Endothelial cell of umbilical vein (primary cell): Measurements from ENCODE around the gene LGMN. TPM values are rescaled to one million over a fixed set of nuclear protein-coding genes. Genes with fewer than 3 reads are reported as not detected.

Source experiments
- BruUV-seq: library from RNA; stranded (reverse); fragments of 400-500 nt; replicated peaks from 2 replicates; lab custom pipeline; 2021; lab: Mats Ljungman, UMichigan
- CTCF ChIA-PET: fragments of 300-600, 350-600 bp; sonication (Branson Sonifier 250); formaldehyde crosslinking; loops from one replicate; lab custom pipeline; 2021; ENCODE audit warnings: antibody characterized with exemption, inconsistent platforms; lab: Charles Lee
- POLR2A ChIA-PET: fragments of 300-600, 350-600 bp; sonication (Branson Sonifier 250); formaldehyde crosslinking; loops from one replicate; lab custom pipeline; 2021; ENCODE audit warnings: antibody characterized with exemption, inconsistent platforms; lab: Charles Lee
- DNase-seq: peaks from one replicate; pipeline ENCODE4 v3.0.0-alpha.2; 2011; ENCODE audit warnings: low read depth, low spot score
- FAIRE-seq: peaks from 2 replicates; lab custom pipeline; 2011; peaks lifted over from hg19 to GRCh38; lab: Jason Lieb, UNC
- H2AFZ ChIP-seq: 2 replicates; pipeline ENCODE4 v1.6.0; 2012; ENCODE audit warnings: low read depth, low read length, control low read depth, inconsistent platforms
- H3K27ac ChIP-seq: 2 replicates; pipeline ENCODE4 v1.5.1; 2011; ENCODE audit warnings: low read depth, mild to moderate bottlenecking, control low read depth, low read length, moderate library complexity; ENCODE audit not compliant: insufficient read depth
- H3K27me3 ChIP-seq, 2 experiments: 2 replicates each; pipeline versions ENCODE4 v1.6.0 to v1.6.1; 2011; ENCODE audit warnings: low read length in 2 of 2, mixed read lengths in 1 of 2; ENCODE audit not compliant: control insufficient read depth in 2 of 2, insufficient read depth in 2 of 2
- H3K36me3 ChIP-seq, 2 experiments: 2 replicates in 1 of 2; 3 replicates in 1 of 2; pipeline ENCODE4 v1.5.1; 2011; ENCODE audit warnings: low read length in 2 of 2, mild to moderate bottlenecking in 1 of 2, moderate library complexity in 1 of 2; ENCODE audit not compliant: control insufficient read depth in 2 of 2, insufficient read depth in 2 of 2; ENCODE audit errors: extremely low read depth in 1 of 2
- H3K4me1 ChIP-seq: 3 replicates; pipeline ENCODE4 v1.5.1; 2011; ENCODE audit warnings: mild to moderate bottlenecking, low read length; ENCODE audit not compliant: control insufficient read depth, insufficient read depth; ENCODE audit errors: extremely low read depth
- H3K4me2 ChIP-seq: 2 replicates; pipeline ENCODE4 v1.6.1; 2011; ENCODE audit warnings: low read length, control low read depth, mixed read lengths; ENCODE audit not compliant: insufficient read depth
- H3K4me3 ChIP-seq, 3 experiments: fragments of 200-600 bp in 1 of 3; sonication (generic), shearing (Covaris generic) in 1 of 3; replicated peaks in 1 of 3; 2 replicates each; pipeline ENCODE4 v1.5.1; 2011 to 2016; ENCODE audit warnings: control low read depth in 3 of 3, low read length in 3 of 3, mild to moderate bottlenecking in 2 of 3, inconsistent platforms in 1 of 3, low read depth in 1 of 3, moderate library complexity in 1 of 3; ENCODE audit not compliant: insufficient read depth in 1 of 3
- H3K79me2 ChIP-seq: 2 replicates; pipeline ENCODE4 v1.6.0; 2012; ENCODE audit warnings: low read length, inconsistent platforms; ENCODE audit not compliant: control insufficient read depth, insufficient read depth
- H3K9ac ChIP-seq: replicated peaks from 2 replicates; pipeline ENCODE3; 2011; ENCODE audit warnings: low read length, control low read depth; ENCODE audit not compliant: insufficient read depth; ENCODE audit errors: extremely low read depth
- H3K9me1 ChIP-seq: replicated peaks from 3 replicates; pipeline ENCODE4 v1.6.0; 2011; ENCODE audit warnings: mild to moderate bottlenecking, low read length; ENCODE audit not compliant: control insufficient read depth, insufficient read depth; ENCODE audit errors: extremely low read depth
- H3K9me3 ChIP-seq: replicated peaks from 2 replicates; pipeline ENCODE4 v1.5.1; 2012; ENCODE audit warnings: low read length, inconsistent platforms; ENCODE audit not compliant: control insufficient read depth, insufficient read depth
- H4K20me1 ChIP-seq: replicated peaks from 2 replicates; pipeline ENCODE3; 2011; ENCODE audit warnings: mild to moderate bottlenecking, low read length; ENCODE audit not compliant: control insufficient read depth, insufficient read depth; ENCODE audit errors: extremely low read depth
- CTCF ChIP-seq, 2 donors: IDR thresholded peaks; 1 replicate in 1 of 2; 2 replicates in 1 of 2; pipeline ENCODE4 v1.5.1; 2011; ENCODE audit warnings: low read length in 2 of 2, mild to moderate bottlenecking in 2 of 2, moderate library complexity in 2 of 2, control low read depth in 1 of 2, inconsistent platforms in 1 of 2, low read depth in 1 of 2; ENCODE audit not compliant: insufficient read depth in 1 of 2; ENCODE audit errors: extremely low read depth in 1 of 2
- EZH2 ChIP-seq: IDR thresholded peaks from 2 replicates; pipeline ENCODE4 v1.6.1; 2012; ENCODE audit warnings: borderline replicate concordance, low read depth, mild to moderate bottlenecking, moderate library complexity, low read length, inconsistent platforms; ENCODE audit not compliant: severe bottlenecking
- FOS ChIP-seq: IDR thresholded peaks from 2 replicates; pipeline ENCODE4 v1.6.1; 2011; ENCODE audit warnings: mild to moderate bottlenecking, low read length, moderate library complexity, borderline replicate concordance; ENCODE audit not compliant: insufficient read depth
- GATA2 ChIP-seq: IDR thresholded peaks from 2 replicates; pipeline ENCODE4 v1.7.0; 2011; ENCODE audit warnings: low read depth, mild to moderate bottlenecking, moderate library complexity, mixed read lengths, low read length; ENCODE audit not compliant: insufficient read length, insufficient read depth
- JUN ChIP-seq: IDR thresholded peaks from 2 replicates; pipeline ENCODE4 v1.6.1; 2011; ENCODE audit warnings: borderline replicate concordance, low read depth; ENCODE audit not compliant: insufficient read length, insufficient read depth
- MAX ChIP-seq: IDR thresholded peaks from 2 replicates; pipeline ENCODE4 v1.6.1; 2011; ENCODE audit not compliant: insufficient read depth, insufficient read length
- MYC ChIP-seq: IDR thresholded peaks from one replicate; pipeline ENCODE4 v1.6.1; 2011; ENCODE audit warnings: mild to moderate bottlenecking, low read depth, low read length
- POLR2A ChIP-seq: IDR thresholded peaks from 2 replicates; pipeline ENCODE4 v1.6.1; 2012; ENCODE audit warnings: low read depth, mild to moderate bottlenecking, control low read depth, low read length
- POLR2AphosphoS5 ChIP-seq: IDR thresholded peaks from 2 replicates; pipeline ENCODE4 v1.6.1; 2012; ENCODE audit warnings: low read depth, mild to moderate bottlenecking, control low read depth, low read length, moderate library complexity; ENCODE audit not compliant: insufficient read depth
- dilution Hi-C: fragments of 300-500 bp; cut with MboI; formaldehyde crosslinking; loops from one replicate; pipeline ENCODE4 v1.15.0; 2019; ENCODE audit warnings: low sequenced_read_pairs; ENCODE audit not compliant: extremely low pct_ligation_motif_present
- intact Hi-C: fragments of 100-400 bp; cut with micrococcal nuclease; formaldehyde crosslinking; loops from one replicate; pipeline ENCODE4 v1.10.0; 2022
- polyA plus RNA-seq, 4 experiments: library from polyadenylated mRNA; depleted of rRNA in 3 of 4; stranded (reverse) in 3 of 4; unstranded in 1 of 4; fragments of >200 nt; gene quantifications; 2 replicates each; pipeline versions ENCODE4 v1.2.1 to v1.2.3, GENCODE V29; 2011 to 2012; ENCODE audit warnings: missing spikeins in 1 of 4
- total RNA-seq: library from RNA; stranded (reverse); gene quantifications from 2 replicates; pipeline ENCODE4 v1.2.3, GENCODE V29; 2021

The LGMN gene
- total and polyA plus RNA-seq, 2 donors (not counting 3 experiments of a cell fraction or from before 2014, with no cell fraction given) = 56.7 to 99.2 TPM

GRCh38 chr14:92747701-92748258, 647 bp downstream of the LGMN start:
- Histone ChIP-seq H2AFZ (peak overlapping the region; percentile 59), H3K9me1 (no peaks in the 10 kb centered on the region), H3K79me2 (peaks cover 3% of the 10 kb centered on the region), H3K4me1 (peaks cover 7% of the 10 kb centered on the region), H3K27ac (peak overlapping the region; percentile 59), H3K27me3 (peaks cover 0 to 2% of the 10 kb centered on the region in 2 experiments), H4K20me1 (no peaks in the 10 kb centered on the region), H3K4me2 (peak overlapping the region; percentile 84), H3K4me3 (peak overlapping the region; percentile 37 to 79 (median 66)), H3K9me3 (no peaks in the 10 kb centered on the region), H3K9ac (peak overlapping the region; percentile 88), H3K36me3 (no peaks in the 10 kb centered on the region)
- FAIRE-seq = peak; percentile 55
- DNase-seq = peak; percentile 61
- TSS peak; percentile 64 for BruUV-seq
- ChIA-PET CTCF (interaction anchor here (1.0 to 2.0 kb wide), 10 partner anchors 19 to 287 kb away, joined by 3 to 10 read pairs (median 4); partner anchors contain the start of gene GOLGA5), POLR2A (interaction anchor here (1.0 to 2.0 kb wide), 4 partner anchors 12 to 57 kb away, joined by 3 to 27 read pairs (median 3); no protein-coding TSS in a partner anchor)
- dilution Hi-C loops (no loop called here), intact Hi-C loops (loop anchor here (1.0 to 5.0 kb wide), 5 partner anchors 21 to 368 kb away; partner anchors contain the start of genes GOLGA5 and ITPK1)
- TF ChIP-seq CTCF (IDR thresholded peaks at IDR 0.05; ENCODE audit: extremely low read depth in 1 of 2, insufficient read depth in 1 of 2, low read depth in 1 of 2, low read length in 2 of 2) (no peak), POLR2A (no peak), FOS (no peak), JUN (no peak), GATA2 (no peak), MAX (no peak), MYC (no peak), EZH2 (no peak), POLR2AphosphoS5 (no peak)
